Measurements from ENCODE around the gene COMT.

COMT gene

DNA sequence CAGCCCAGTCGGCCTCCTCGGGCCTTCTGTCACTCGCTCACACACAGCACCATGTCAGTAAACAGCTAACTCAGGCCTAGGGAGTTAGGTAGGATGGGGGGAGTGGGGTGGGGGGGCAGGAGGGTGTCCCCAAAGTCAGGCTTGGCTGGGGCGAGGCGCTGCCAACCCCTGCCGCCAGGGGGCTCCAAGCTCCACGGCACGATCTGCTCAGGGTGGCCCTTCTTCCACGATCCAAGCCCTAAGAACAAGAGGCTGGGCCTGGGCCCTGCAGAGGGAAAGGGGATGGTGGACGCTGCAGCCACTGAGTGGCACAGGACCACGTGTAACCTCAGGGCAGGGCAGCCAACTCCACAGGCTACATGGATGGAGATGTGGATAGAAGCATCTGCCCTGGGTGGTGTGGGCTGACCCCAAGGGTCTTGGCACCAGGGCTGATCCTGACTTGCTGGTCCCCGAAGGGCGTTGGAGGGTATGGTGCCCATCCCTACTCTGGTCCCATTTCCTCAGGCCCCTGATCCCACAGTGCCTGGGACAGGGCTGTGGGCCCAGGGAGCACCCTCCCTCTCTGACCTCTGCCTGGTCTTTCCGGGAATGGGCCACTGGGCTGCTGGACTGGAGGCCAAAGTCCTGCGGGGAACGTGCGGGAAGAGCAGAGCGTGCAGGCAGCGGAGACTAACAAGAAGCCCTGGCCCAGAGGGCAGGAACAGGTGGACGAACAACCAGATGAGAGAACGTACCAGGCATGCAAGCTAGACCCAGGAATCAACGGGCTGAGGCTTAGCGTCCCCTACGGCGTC lies 29.1 kb downstream of the COMT start:
- peak in 1 of 2 experiments; percentile 31 for DNase-seq

DNA sequence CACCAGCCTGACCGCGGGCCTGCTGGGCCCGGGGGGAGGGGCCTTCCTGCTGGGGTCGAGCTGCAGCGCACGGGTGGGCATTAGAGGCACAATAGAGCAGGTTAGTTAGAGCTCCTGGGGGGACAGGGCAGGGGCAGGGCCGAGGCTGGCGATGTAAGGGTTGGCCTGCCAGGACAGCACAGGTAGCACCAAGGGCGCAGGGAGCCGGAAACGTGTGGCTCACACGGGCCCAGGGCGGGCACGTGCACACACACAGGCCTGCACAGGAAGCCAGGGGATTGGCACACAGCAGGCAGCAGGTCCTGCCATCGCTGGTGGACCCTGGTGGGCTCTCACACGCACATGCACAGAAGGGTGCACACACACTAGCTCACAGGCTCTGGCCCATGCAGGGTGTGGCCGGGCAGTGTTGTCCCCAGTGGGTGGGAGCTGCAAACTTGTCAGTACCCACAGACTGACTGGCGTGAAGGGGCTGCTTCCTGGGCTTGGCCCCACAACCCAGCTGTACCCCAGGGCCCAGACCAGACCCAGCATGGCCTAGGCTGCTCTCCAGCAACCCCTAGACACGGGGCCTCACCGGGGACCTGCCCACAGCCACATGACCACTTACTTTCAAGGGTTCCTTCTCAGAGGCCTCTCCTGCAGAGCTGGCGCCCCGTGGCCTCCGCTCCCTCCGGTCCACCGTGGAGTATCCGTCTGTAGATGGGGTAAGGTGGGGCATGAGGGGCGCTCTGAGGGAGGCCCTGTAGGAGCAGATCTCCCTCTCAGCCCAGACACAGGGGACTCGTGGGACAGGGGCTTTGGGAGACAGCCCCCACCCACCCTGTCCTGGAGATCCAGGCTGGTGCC lies 29.9 kb downstream of the COMT start:
- DNase-seq, result no peak

- DNase-seq, result no peak
These were observed 30.7 kb downstream of the COMT start for GRCh38 chr22:19972251-19972650.

- no peak for DNase-seq
These were observed 31.3 kb downstream of the COMT start for GRCh38 chr22:19972652-19973550.

GRCh38 chr22:19973551-19974267 lies 32.1 kb downstream of the COMT start:
- no peak for DNase-seq

- peak; percentile 29 to 62 for DNase-seq
These were observed 32.8 kb downstream of the COMT start for GRCh38 chr22:19974268-19974861.

DNA sequence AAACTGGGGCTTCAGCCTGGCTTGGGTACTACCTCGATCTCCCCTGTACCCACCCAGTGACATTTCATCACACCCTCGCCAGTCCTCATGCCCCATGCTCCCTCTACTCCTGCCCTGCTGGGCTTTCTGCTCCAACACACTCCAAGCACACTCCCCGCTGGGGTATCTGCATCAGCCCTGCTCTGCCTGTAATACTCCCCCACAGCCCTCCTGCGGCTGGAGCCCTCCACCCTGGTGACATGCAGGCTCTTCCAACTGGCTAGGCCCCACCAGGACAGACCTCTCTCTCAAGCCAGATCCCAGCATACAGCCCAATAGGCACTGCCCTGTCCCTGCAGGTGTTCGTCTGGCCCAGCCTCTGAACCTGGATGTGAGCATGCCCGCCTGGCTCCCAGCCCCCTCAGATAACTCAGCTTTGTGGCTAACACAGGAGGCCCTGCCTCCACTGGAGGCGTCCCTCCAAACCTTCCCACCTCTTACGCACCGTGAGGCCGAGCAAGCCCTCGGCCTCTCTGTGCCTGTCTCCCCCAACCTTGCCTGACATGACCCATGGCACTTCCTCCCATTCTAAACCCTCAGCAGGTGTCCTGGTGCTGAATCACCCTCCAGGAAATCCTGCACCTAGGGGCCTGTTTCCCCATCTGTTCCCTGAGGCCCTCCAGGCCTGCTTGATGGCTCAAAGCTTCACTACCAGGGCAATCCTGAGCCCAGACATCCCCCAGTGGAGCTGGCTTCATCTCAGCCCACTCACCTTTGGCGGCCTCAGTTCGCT lies 33.5 kb downstream of the COMT start:
- peak in 1 of 2 experiments; percentile 28 for DNase-seq

DNA sequence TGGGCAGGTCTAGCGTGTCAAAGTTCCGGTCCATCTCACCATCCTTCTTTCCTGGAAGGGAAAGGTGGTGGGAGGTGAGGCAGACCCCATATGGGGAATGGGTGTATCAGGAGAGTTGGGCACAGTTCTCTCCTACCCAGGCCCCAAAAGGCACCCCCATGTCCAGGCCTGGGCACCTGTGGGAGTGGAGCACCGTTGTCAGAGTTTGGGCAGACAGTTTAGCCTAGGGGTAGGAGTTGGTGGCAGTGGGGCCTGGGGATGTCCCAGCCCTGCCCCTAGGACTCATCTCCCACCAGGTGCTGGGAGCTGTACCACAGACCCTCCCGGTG lies 34.1 kb downstream of the COMT start:
- DNase-seq, result no peak

DNA sequence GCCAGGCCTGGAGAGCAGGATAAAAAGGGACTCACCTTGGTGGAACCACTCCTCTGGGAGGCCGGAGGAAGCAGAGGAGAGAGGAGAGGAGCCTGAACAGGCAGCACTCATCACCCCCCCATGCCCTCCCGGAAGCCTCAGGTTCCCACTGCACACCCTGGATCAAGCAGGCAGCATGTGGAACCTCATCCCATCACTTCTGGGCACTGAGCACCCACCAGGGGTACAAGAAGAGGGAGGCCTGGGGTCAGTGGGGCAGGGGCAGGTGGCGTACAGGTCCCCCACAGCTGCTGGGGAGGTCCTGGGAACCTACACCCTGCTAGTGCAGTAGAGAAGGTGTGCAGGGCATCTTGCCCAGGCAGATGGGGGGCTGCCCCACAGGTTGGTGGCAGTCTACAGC lies 35.1 kb downstream of the COMT start:
- no peak for DNase-seq

GRCh38 chr22:19977296-19978243 lies 36.0 kb downstream of the COMT start:
- DNase-seq, result no peak

GRCh38 chr22:19978748-19979147 lies 37.2 kb downstream of the COMT start:
- no peak for DNase-seq

DNA sequence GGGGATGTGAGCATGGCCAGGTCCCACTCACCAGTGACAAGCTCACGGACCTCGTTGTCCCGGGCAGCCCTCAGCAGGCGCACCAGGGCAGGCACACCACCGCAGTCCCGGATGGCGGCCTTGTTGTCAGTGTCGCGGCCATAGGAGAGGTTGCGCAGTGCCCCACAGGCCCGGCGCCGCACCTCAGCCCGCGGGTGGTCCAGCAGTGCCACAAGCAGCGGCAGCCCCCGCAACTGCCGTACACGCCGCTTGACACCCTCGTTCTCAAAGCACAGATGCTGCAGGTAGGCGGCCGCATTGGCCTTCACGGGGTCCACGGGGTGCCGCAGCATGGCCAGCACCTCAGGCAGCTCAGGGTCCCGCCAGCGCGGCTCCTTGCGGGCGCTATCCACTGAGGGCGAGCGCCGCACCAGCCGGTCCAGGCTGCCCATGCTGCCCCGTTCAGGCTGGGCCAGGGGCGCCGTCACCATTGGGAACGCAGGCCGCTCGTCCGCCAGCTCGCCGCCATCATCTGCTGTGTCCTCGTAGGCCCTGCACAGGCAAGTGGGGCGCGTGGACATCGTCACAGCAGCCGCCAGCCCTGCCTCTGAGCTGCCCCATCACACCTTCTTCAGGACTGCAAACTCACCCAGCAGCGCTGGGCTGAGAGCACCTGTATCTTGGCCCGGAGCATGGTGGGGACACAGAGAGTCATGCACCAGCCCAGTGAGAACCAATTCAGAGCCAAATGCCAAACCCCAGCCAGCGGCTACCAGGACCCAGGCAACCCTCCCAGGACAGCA lies 38.3 kb downstream of the COMT start:
- DNase-seq, result no peak

DNA sequence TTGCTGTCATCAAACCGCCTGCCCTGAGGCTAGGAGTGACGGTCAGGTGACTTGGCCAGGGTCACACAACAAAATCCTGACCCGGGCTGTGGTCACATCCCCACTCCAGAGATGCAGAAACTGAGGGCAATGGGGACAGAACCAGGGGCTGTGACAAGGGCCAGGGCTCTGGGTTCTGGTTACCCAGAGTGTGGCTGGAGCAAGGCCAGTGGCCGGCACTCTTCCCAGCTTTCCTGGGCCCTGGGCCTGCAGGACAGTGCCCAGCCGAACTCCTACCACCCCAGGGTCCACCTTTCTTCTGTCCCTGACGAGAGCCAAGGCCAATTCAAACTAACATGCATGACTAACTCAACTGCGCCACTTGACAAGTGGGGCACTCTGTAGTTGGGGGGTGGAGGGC lies 39.2 kb downstream of the COMT start:
- no peak for DNase-seq

- DNase-seq, result no peak
These were observed 39.8 kb downstream of the COMT start for GRCh38 chr22:19981171-19981960.

DNA sequence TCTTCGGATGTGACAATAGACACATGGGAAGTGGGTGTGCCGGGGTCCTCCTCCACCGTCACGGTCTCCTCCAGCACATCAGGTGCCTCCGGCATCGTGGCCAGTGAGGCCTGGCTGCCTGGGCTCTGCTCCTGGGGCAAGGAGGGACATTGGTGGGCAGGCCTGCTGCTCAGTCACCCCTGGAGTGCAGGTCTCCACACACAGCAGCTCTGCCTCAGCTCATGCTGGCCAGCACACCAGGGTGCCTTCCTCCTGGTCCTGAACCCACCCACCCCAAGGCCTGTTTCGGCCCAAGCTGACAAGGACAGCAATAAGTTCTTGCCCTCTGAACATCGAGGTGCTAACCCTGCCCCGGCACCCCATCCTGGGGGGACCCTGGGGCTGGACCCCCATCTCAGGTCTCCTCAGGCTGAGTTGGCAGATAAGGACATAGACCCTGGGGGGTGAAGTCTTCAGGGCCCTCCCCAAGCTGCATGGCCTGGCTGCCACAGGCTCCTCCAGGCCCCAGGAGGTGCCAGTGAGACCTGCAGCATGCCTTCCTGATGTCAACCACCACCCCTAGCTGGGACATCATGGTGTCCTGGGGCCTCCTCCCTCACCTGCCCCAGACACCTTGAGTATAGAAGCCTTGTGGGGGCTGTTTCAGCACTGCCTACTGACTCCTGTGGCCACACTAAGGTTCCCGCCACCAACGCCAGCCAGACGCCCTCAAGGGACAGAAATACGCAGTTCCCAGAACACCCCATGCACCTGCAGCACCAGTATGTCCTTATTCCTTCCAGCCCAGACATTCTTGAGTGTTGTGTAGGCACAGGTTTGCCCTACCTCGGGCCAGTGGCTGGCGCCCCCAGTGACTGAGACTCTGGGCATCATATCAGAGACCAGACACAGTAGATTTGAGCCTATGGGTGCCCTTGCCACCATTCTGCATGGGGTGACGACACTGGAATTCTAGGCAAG lies 40.7 kb downstream of the COMT start:
- no peak for DNase-seq

DNA sequence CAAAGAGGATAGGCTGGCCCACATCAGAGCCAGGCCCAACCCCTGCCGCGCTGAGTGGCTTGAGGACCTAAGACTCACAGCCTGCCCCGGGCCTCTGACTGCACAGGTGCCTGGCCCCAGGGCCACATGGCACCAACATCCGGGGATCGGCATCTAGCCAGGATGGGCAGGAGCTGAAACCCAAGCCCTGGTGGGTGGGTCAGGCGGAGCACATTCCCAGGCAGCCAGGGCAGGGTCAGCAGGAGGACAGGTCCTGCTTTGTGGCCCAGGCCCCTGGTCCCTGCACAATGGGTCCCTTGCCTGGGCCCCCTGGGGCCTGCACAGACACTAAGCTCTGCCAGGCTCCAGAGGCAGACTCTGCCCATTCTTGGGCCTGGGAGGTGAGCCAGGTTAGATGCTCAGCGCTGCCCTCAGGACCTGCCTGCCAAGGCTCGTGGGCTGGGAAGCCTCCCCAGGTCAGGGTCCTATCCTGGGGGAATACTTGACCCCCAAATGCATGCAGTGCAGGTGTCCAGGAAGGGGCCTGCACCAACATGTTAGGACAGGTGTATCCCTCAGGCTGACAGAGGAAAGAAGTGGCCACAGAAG lies 41.5 kb downstream of the COMT start:
- no peak for DNase-seq

DNA sequence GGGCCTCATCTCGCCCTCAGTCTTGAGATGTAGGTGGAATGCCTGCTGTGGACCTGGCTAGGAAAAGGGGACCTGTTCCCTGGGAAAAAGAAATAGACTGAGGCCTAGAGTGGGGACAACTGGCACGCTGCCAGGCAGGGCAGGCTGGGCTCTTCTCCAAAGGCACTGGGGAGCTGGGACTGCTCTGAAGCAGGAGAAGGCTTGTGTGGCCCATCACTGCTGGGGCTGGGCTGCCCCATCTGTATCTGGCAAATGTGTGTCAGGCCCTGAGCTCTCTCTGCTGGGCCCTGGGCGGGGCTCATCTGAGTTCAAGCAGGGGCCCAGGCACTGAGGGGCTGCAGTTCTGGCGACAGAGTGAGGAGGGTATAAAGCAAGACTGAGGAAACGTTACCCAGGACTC lies 42.2 kb downstream of the COMT start:
- DNase-seq, result no peak

Data from SW 1271 (cell line).